SK-N-SH (cell line): ENCODE results near the gene C6orf136.

Experiments
- EP300 ChIP-seq, 2 experiments: IDR thresholded peaks; 2 replicates each; pipeline versions ENCODE4 v1.4.0 to v1.6.1; 2012; ENCODE audit warnings: borderline replicate concordance in 1 of 2, low read depth in 1 of 2, low read length in 1 of 2
- SIN3A ChIP-seq: IDR thresholded peaks from 2 replicates; pipeline ENCODE4 v1.6.1; 2012; ENCODE audit warnings: low read depth, mild to moderate bottlenecking, low read length, moderate library complexity, borderline replicate concordance
- TAF1 ChIP-seq: IDR thresholded peaks from 2 replicates; pipeline ENCODE4 v1.6.1; 2012; ENCODE audit warnings: low read depth, mild to moderate bottlenecking, low read length, moderate library complexity, borderline replicate concordance
- ZBTB33 ChIP-seq: IDR thresholded peaks from 2 replicates; pipeline ENCODE4 v1.4.0; 2012; ENCODE audit warnings: low read depth, borderline replicate concordance
- TF ChIP-seq, protein P1 (sequence below): fragments of 200-600 bp; sonication (generic); IDR thresholded peaks from 2 replicates; pipeline ENCODE4 v1.6.1; 2017; ENCODE audit warnings: antibody characterized with exemption, mild to moderate bottlenecking, moderate library complexity

DNA sequence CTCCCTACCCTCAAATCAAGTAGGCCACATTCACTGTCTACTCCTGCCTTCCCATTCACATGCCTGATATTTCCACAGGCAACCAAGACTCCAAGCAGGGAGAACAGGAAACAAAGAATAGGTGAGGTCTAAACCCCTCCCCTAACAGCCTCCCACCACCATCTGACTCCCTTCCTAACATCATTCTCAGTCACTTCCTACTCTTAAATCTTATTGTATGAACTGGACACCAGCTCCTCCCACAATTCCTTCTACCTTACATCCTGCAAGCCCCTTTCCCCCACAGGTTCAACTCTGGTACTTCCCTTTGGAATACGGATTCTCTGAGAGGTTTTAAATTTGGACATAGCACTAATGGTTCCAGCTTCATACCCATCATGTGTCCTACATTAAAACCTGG, 944 bp upstream of the C6orf136 start:
- TF ChIP-seq SIN3A (no peak), TAF1 (no peak), EP300 (IDR thresholded peaks at IDR 0.05; ENCODE audit: borderline replicate concordance in 1 of 2, low read depth in 1 of 2, low read length in 1 of 2) (no peak), ZBTB33 (no peak)
- TF ChIP-seq, protein P1, sequence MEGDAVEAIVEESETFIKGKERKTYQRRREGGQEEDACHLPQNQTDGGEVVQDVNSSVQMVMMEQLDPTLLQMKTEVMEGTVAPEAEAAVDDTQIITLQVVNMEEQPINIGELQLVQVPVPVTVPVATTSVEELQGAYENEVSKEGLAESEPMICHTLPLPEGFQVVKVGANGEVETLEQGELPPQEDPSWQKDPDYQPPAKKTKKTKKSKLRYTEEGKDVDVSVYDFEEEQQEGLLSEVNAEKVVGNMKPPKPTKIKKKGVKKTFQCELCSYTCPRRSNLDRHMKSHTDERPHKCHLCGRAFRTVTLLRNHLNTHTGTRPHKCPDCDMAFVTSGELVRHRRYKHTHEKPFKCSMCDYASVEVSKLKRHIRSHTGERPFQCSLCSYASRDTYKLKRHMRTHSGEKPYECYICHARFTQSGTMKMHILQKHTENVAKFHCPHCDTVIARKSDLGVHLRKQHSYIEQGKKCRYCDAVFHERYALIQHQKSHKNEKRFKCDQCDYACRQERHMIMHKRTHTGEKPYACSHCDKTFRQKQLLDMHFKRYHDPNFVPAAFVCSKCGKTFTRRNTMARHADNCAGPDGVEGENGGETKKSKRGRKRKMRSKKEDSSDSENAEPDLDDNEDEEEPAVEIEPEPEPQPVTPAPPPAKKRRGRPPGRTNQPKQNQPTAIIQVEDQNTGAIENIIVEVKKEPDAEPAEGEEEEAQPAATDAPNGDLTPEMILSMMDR: no peak
